ENCODE data around the gene TENM4.

TENM4 gene

GRCh38 chr11:79113054-79113690 is 327.7 kb downstream of the TENM4 start:
- TF ChIP-seq USF1 (IDR thresholded peaks at IDR 0.05) (no peak), CEBPB (IDR thresholded peaks at IDR 0.05) (no peak), YY1 (IDR thresholded peaks at IDR 0.05; ENCODE audit: low read depth) (no peak), RAD21 (IDR thresholded peaks at IDR 0.05; ENCODE audit: low read depth) (no peak), ZBTB7A (IDR thresholded peaks at IDR 0.05; ENCODE audit: low read depth) (no peak), EP300 (IDR thresholded peaks at IDR 0.05; ENCODE audit: borderline replicate concordance) (no peak), CREB1 (IDR thresholded peaks at IDR 0.05; ENCODE audit: low read depth) (no peak), FOXM1 (IDR thresholded peaks at IDR 0.05; ENCODE audit: borderline replicate concordance, low read depth) (no peak), TCF12 (IDR thresholded peaks at IDR 0.05; ENCODE audit: low read depth) (no peak)

- no peak for TF ChIP-seq RAD21 (IDR thresholded peaks at IDR 0.05; ENCODE audit: low read depth)
- no peak for TF ChIP-seq EP300 (IDR thresholded peaks at IDR 0.05; ENCODE audit: borderline replicate concordance)
- no peak for TF ChIP-seq CEBPB (IDR thresholded peaks at IDR 0.05)
- TF ChIP-seq EGR1 (IDR thresholded peaks at IDR 0.05): no peak
- no peak for TF ChIP-seq YY1 (IDR thresholded peaks at IDR 0.05; ENCODE audit: low read depth)
- no peak for TF ChIP-seq ZBTB7A (IDR thresholded peaks at IDR 0.05; ENCODE audit: low read depth)
- TF ChIP-seq NFIC (IDR thresholded peaks at IDR 0.05): no peak
- no peak for TF ChIP-seq MAX (IDR thresholded peaks at IDR 0.05)
Observed at GRCh38 chr11:79110796-79111195, 330.0 kb downstream of the TENM4 start.

GRCh38 chr11:79110321-79110720 is 330.5 kb downstream of the TENM4 start:
- TF ChIP-seq TEAD4 (IDR thresholded peaks at IDR 0.05) (no peak), MAX (IDR thresholded peaks at IDR 0.05) (no peak), RAD21 (IDR thresholded peaks at IDR 0.05; ENCODE audit: low read depth) (no peak), TCF12 (IDR thresholded peaks at IDR 0.05; ENCODE audit: low read depth) (no peak), EP300 (IDR thresholded peaks at IDR 0.05; ENCODE audit: borderline replicate concordance) (no peak), TAF1 (IDR thresholded peaks at IDR 0.05; ENCODE audit: low read depth) (no peak), ZBTB7A (IDR thresholded peaks at IDR 0.05; ENCODE audit: low read depth) (no peak), EGR1 (IDR thresholded peaks at IDR 0.05) (no peak), FOXM1 (IDR thresholded peaks at IDR 0.05; ENCODE audit: borderline replicate concordance, low read depth) (no peak), USF1 (IDR thresholded peaks at IDR 0.05) (no peak), NFIC (IDR thresholded peaks at IDR 0.05) (no peak), CEBPB (IDR thresholded peaks at IDR 0.05) (no peak), CREB1 (IDR thresholded peaks at IDR 0.05; ENCODE audit: low read depth) (no peak), YY1 (IDR thresholded peaks at IDR 0.05; ENCODE audit: low read depth) (no peak), REST (IDR thresholded peaks at IDR 0.05; ENCODE audit: low read depth) (no peak)

- TF ChIP-seq ZBTB7A (IDR thresholded peaks at IDR 0.05; ENCODE audit: low read depth) (no peak), NFIC (IDR thresholded peaks at IDR 0.05) (no peak), FOXM1 (IDR thresholded peaks at IDR 0.05; ENCODE audit: borderline replicate concordance, low read depth) (no peak), EGR1 (IDR thresholded peaks at IDR 0.05) (no peak), MAX (IDR thresholded peaks at IDR 0.05) (no peak), USF1 (IDR thresholded peaks at IDR 0.05) (no peak), CREB1 (IDR thresholded peaks at IDR 0.05; ENCODE audit: low read depth) (no peak), RAD21 (IDR thresholded peaks at IDR 0.05; ENCODE audit: low read depth) (no peak), YY1 (IDR thresholded peaks at IDR 0.05; ENCODE audit: low read depth) (no peak), EP300 (IDR thresholded peaks at IDR 0.05; ENCODE audit: borderline replicate concordance) (no peak), CEBPB (IDR thresholded peaks at IDR 0.05) (no peak), TAF1 (IDR thresholded peaks at IDR 0.05; ENCODE audit: low read depth) (no peak), TCF12 (IDR thresholded peaks at IDR 0.05; ENCODE audit: low read depth) (no peak), REST (IDR thresholded peaks at IDR 0.05; ENCODE audit: low read depth) (no peak), TEAD4 (IDR thresholded peaks at IDR 0.05) (no peak)
Observed at GRCh38 chr11:79108851-79109250, 332.0 kb downstream of the TENM4 start.

GRCh38 chr11:79102840-79103239 is 338.0 kb downstream of the TENM4 start:
- TF ChIP-seq RAD21 (IDR thresholded peaks at IDR 0.05; ENCODE audit: low read depth) (no peak), ZBTB7A (IDR thresholded peaks at IDR 0.05; ENCODE audit: low read depth) (no peak), USF1 (IDR thresholded peaks at IDR 0.05) (no peak), NFIC (IDR thresholded peaks at IDR 0.05) (no peak), MAX (IDR thresholded peaks at IDR 0.05) (no peak)

All from Ishikawa (cell line).